Hepatocyte (in vitro differentiated cells): ENCODE results near the gene CACNB4. TPM values are rescaled to one million over a fixed set of nuclear protein-coding genes. Genes with fewer than 3 reads are reported as not detected.

Experiments
- DNase-seq: peaks from one replicate; pipeline ENCODE4 v3.0.0-alpha.2; 2016; ENCODE audit warnings: low spot score
- H2AFZ ChIP-seq: fragments of 200-600 bp; sonication (generic); 2 replicates; pipeline ENCODE4 v1.6.0; 2016; ENCODE audit warnings: antibody characterized with exemption, mild to moderate bottlenecking
- H3K27ac ChIP-seq: fragments of 200-600 bp; sonication (generic); 2 replicates; pipeline ENCODE4 v1.5.1; 2016; ENCODE audit warnings: mild to moderate bottlenecking
- H3K27me3 ChIP-seq: fragments of 200-600 bp; sonication (generic); 2 replicates; pipeline ENCODE4 v1.6.1; 2016
- H3K36me3 ChIP-seq: fragments of 200-600 bp; sonication (generic); replicated peaks from 2 replicates; pipeline ENCODE4 v1.5.1; 2016; ENCODE audit warnings: low read depth; ENCODE audit not compliant: insufficient read depth
- H3K4me1 ChIP-seq: fragments of 200-600 bp; sonication (generic); 2 replicates; pipeline ENCODE4 v1.5.1; 2016; ENCODE audit warnings: mild to moderate bottlenecking, moderate library complexity; ENCODE audit not compliant: insufficient read depth
- H3K4me2 ChIP-seq: fragments of 200-600 bp; sonication (generic); 2 replicates; pipeline ENCODE4 v1.6.0; 2016
- H3K4me3 ChIP-seq: fragments of 200-600 bp; sonication (generic); 2 replicates; pipeline ENCODE4 v1.5.1; 2016; ENCODE audit warnings: mild to moderate bottlenecking
- H3K79me2 ChIP-seq: fragments of 200-600 bp; sonication (generic); 2 replicates; pipeline ENCODE4 v1.6.0; 2017; ENCODE audit warnings: mild to moderate bottlenecking
- H3K9me2 ChIP-seq: fragments of 200-600 bp; sonication (generic); replicated peaks from 2 replicates; pipeline ENCODE4 v1.6.0; 2017; ENCODE audit warnings: mild to moderate bottlenecking; ENCODE audit not compliant: insufficient read depth
- H3K9me3 ChIP-seq: fragments of 200-600 bp; sonication (generic); 2 replicates; pipeline ENCODE4 v1.5.1; 2016; ENCODE audit warnings: low read depth, mild to moderate bottlenecking
- H4K20me1 ChIP-seq: fragments of 200-600 bp; sonication (generic); 2 replicates; pipeline ENCODE4 v1.6.0; 2016; ENCODE audit warnings: mild to moderate bottlenecking; ENCODE audit not compliant: insufficient read depth, poor library complexity, severe bottlenecking
- CTCF ChIP-seq: fragments of 200-600 bp; sonication (generic); IDR thresholded peaks from 2 replicates; pipeline ENCODE4 v1.5.1; 2016; ENCODE audit warnings: antibody characterized with exemption, mild to moderate bottlenecking; ENCODE audit not compliant: poor library complexity
- EZH2 ChIP-seq: fragments of 200-600 bp; sonication (generic); IDR thresholded peaks from 2 replicates; pipeline ENCODE4 v1.6.1; 2016; ENCODE audit warnings: antibody characterized with exemption, mild to moderate bottlenecking, borderline replicate concordance
- EZH2phosphoT487 ChIP-seq: fragments of 200-600 bp; sonication (generic); IDR thresholded peaks from one replicate; pipeline ENCODE4 v1.6.1; 2018; ENCODE audit warnings: antibody characterized with exemption, mild to moderate bottlenecking, low read depth, moderate library complexity; ENCODE audit not compliant: unreplicated experiment, severe bottlenecking
- WGBS: methylation state at CpG from one replicate; pipeline ENCODE4 v1.1.6; 2016; ENCODE audit warnings: low lambda C conversion rate; ENCODE audit errors: missing lambda C conversion rate; 5-methylcytosine and 5-hydroxymethylcytosine counted together
- polyA plus RNA-seq: library from polyadenylated mRNA; unstranded; fragments of >200 nt; fragmentation: Nextera tagmentation; extraction: Ambion mirVana; gene quantifications from 2 replicates; pipeline ENCODE4 v1.2.1, GENCODE V29; 2016
- total RNA-seq: library from RNA; depleted of rRNA; stranded (reverse); fragments of >200 nt; gene quantifications from 2 replicates; pipeline ENCODE4 v1.2.3, GENCODE V29; 2014

The CACNB4 gene
- total and polyA plus RNA-seq, 2 experiments from 2014 or later, result 0.85 to 4.0 TPM

DNA sequence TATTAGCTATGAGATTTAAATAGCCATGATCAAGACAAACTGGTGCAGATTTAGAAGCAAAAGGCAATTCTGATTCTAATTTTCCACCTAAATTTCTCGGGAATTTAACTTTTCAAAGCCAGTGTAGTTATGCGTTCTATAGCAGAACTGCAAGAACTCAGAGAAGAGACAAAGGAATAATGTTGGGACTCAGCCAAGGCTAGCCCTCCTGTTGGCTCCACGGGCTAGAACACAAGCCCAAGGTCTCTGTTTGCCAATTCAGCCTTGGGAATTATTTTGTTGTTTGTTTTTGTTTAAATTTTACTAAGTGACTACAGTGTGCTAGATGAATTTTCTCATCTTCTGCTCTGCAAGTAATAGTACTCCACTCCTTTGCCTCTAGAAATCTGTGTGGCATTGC lies 121.2 kb downstream of the CACNB4 start:
- no peaks in the 10 kb centered on the region for H3K9me2 ChIP-seq
- peaks cover 3% of the 10 kb centered on the region for H3K4me1 ChIP-seq
- no peaks in the 10 kb centered on the region for H3K27me3 ChIP-seq
- H2AFZ ChIP-seq, result no peak overlapping the region
- no peaks in the 10 kb centered on the region for H4K20me1 ChIP-seq
- H3K9me3 ChIP-seq, result no peaks in the 10 kb centered on the region
- DNase-seq, result no peak
- H3K79me2 ChIP-seq, result no peaks in the 10 kb centered on the region
- TF ChIP-seq EZH2, result no peak
- TF ChIP-seq CTCF, result no peak
- TF ChIP-seq EZH2phosphoT487, result no peak
- no peaks in the 10 kb centered on the region for H3K36me3 ChIP-seq
- no peak overlapping the region for H3K27ac ChIP-seq
- 90% methylated on average over 3 of the region's 3 CpGs for WGBS
- no peak overlapping the region for H3K4me2 ChIP-seq
- H3K4me3 ChIP-seq, result no peak overlapping the region

- Histone ChIP-seq H2AFZ (no peak overlapping the region), H3K79me2 (no peaks in the 10 kb centered on the region), H3K36me3 (no peaks in the 10 kb centered on the region), H3K9me2 (no peaks in the 10 kb centered on the region), H3K4me1 (peaks cover 3% of the 10 kb centered on the region), H4K20me1 (no peaks in the 10 kb centered on the region), H3K9me3 (no peaks in the 10 kb centered on the region), H3K27me3 (no peaks in the 10 kb centered on the region), H3K27ac (no peak overlapping the region), H3K4me3 (no peak overlapping the region), H3K4me2 (no peak overlapping the region)
- WGBS, result 86% methylated on average over 2 of the region's 2 CpGs
- no peak for TF ChIP-seq CTCF
- TF ChIP-seq EZH2, result no peak
- TF ChIP-seq EZH2phosphoT487, result no peak
- DNase-seq, result no peak
Measured at GRCh38 chr2:151976945-151977353, 121.9 kb downstream of the CACNB4 start.

DNA sequence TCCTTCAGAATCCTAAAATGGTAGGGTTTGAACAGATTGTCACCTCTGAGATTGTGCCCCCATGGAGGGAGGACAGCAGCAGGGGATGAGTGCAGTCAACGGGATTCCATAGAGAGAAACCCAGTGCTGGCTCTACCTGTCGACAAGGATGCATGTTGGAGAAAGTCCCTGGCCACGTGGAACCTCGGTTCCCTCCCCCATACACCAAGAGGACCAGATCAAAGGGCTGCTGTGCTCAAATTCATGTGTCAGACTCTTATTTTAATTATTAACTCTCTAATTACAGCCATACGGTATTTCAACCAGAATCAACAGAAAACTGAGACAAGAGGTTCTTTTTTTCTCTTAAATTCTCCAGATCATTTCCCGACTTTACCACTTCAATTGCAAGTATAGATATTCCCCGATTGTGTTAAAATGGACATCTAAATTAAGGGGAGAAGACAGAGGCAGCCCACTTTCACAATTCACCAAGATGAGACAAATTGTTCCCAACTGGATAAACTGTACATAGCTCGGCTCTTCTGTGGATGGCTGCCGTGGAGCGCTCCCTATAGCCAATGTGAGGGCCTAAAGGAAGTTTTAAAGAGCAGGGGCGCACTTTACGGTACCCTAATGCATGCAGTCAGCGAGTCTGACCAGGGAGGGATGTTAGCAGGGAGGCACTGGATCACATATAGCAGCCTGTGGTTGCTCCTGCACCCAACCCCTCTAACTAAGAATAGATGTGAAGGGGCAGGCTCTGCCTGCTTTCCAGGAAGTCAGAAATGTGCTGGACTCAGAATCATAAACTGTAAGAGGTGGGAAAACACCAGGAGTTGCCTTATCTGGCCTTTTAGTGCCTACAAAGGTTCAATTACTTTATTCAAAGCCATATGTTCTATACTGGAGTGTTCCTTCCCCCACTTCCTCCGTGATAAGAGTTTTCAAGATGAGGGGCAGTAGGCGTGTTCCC lies 123.1 kb downstream of the CACNB4 start:
- TF ChIP-seq EZH2phosphoT487 (no peak), CTCF (no peak), EZH2 (no peak)
- H3K4me2 ChIP-seq, result no peak overlapping the region

More for the DNA sequence above, 123.1 kb downstream of the CACNB4 start:
- Histone ChIP-seq H2AFZ (no peak overlapping the region), H3K27ac (no peak overlapping the region), H4K20me1 (no peaks in the 10 kb centered on the region), H3K36me3 (no peaks in the 10 kb centered on the region), H3K9me3 (no peaks in the 10 kb centered on the region), H3K9me2 (no peaks in the 10 kb centered on the region), H3K4me1 (peaks cover 3% of the 10 kb centered on the region), H3K27me3 (no peaks in the 10 kb centered on the region), H3K4me3 (no peak overlapping the region), H3K79me2 (no peaks in the 10 kb centered on the region)
- peak; percentile 14 for DNase-seq
- WGBS, result 86% methylated on average over 15 of the region's 15 CpGs
